Uterus (tissue), 2 donors: Measurements from ENCODE around the gene F10.

Source experiments
- CTCF ChIP-seq, 4 experiments: fragments of 200-600 bp in 2 of 4; fragments of 450-650 bp in 2 of 4; sonication (generic) in 2 of 4; IDR thresholded peaks; one replicate each; pipeline ENCODE4 v1.5.1; 2016 to 2019; ENCODE audit warnings: antibody characterized with exemption in 4 of 4, mild to moderate bottlenecking in 2 of 4, moderate library complexity in 1 of 4
- POLR2A ChIP-seq, 2 donors: fragments of 450-650 bp; IDR thresholded peaks; one replicate each; pipeline ENCODE4 v1.6.1; 2016; ENCODE audit warnings: antibody characterized with exemption in 2 of 2, mild to moderate bottlenecking in 1 of 2, moderate library complexity in 1 of 2

GRCh38 chr13:113129480-113129879 lies 6.9 kb downstream of the F10 start:
- TF ChIP-seq CTCF (IDR thresholded peaks at IDR 0.05) (no peak), POLR2A (IDR thresholded peaks at IDR 0.05) (no peak)
